CD4-positive, alpha-beta T cell (primary cell): ENCODE measurements around the gene COG2. TPM values are rescaled to one million over a fixed set of nuclear protein-coding genes. Genes with fewer than 3 reads are reported as not detected.

Experiments
- ATAC-seq: fragments of 200-7000 bp; cut with Tn5 transposase; one replicate; pipeline ENCODE4 v1.10.0; 2022; ENCODE audit warnings: mild to moderate bottlenecking; ENCODE audit not compliant: poor library complexity
- CTCF ChIA-PET: fragments of 350-600 bp; sonication (Branson Sonifier 250); formaldehyde crosslinking; loops from one replicate; lab custom pipeline; 2021; ENCODE audit warnings: antibody characterized with exemption, inconsistent platforms; lab: Charles Lee
- POLR2A ChIA-PET: fragments of 350-600 bp; sonication (Branson Sonifier 250); formaldehyde crosslinking; loops from one replicate; lab custom pipeline; 2021; ENCODE audit warnings: antibody characterized with exemption, inconsistent platforms; lab: Charles Lee
- DNase-seq, 14 experiments: peaks; one replicate each; pipeline ENCODE4 v3.0.0-alpha.2; 2013 to 2020; ENCODE audit warnings: mixed read lengths in 2 of 14
- H3K27ac ChIP-seq, 2 donors: one replicate each; pipeline versions ENCODE4 v1.5.1 to v1.7.0; 2013; ENCODE audit warnings: low read length in 2 of 2, low read depth in 1 of 2, mild to moderate bottlenecking in 1 of 2
- H3K27me3 ChIP-seq, 2 experiments: 1 replicate in 1 of 2; 2 replicates in 1 of 2; pipeline versions ENCODE4 v1.6.1 to v1.7.0; 2013; ENCODE audit warnings: low read length in 2 of 2, control low read depth in 1 of 2, mild to moderate bottlenecking in 1 of 2, moderate library complexity in 1 of 2; ENCODE audit not compliant: insufficient read depth in 2 of 2, control insufficient read depth in 1 of 2
- H3K36me3 ChIP-seq: one replicate; pipeline ENCODE4 v1.6.1; 2013; ENCODE audit warnings: low read length, control low read depth; ENCODE audit not compliant: insufficient read depth
- H3K4me1 ChIP-seq: one replicate; pipeline ENCODE4 v1.6.1; 2013; ENCODE audit warnings: low read length, control low read depth; ENCODE audit not compliant: insufficient read depth
- H3K4me3 ChIP-seq: one replicate; pipeline ENCODE4 v1.5.1; 2013; ENCODE audit warnings: mild to moderate bottlenecking, low read length, moderate library complexity
- H3K9me3 ChIP-seq, 2 experiments: 1 replicate in 1 of 2; 2 replicates in 1 of 2; pipeline versions ENCODE4 v1.6.1 to v1.7.0; 2013; ENCODE audit warnings: low read length in 2 of 2, mild to moderate bottlenecking in 2 of 2, control low read depth in 1 of 2, moderate library complexity in 1 of 2; ENCODE audit not compliant: control insufficient read depth in 1 of 2, insufficient read depth in 1 of 2
- H3K27ac Mint-ChIP-seq: one replicate; pipeline ENCODE4 v1.8.0; 2020; ENCODE audit warnings: mixed read lengths
- H3K27me3 Mint-ChIP-seq: one replicate; pipeline ENCODE4 v1.8.0; 2021; ENCODE audit warnings: mixed read lengths
- H3K36me3 Mint-ChIP-seq: one replicate; pipeline ENCODE4 v1.8.0; 2021; ENCODE audit warnings: low read depth, mixed read lengths
- H3K4me1 Mint-ChIP-seq: one replicate; pipeline ENCODE4 v1.8.0; 2021; ENCODE audit warnings: low read depth, mixed read lengths
- H3K4me3 Mint-ChIP-seq: one replicate; pipeline ENCODE4 v1.8.0; 2020; ENCODE audit warnings: mild to moderate bottlenecking, mixed read lengths
- H3K9me3 Mint-ChIP-seq: one replicate; pipeline ENCODE4 v1.8.0; 2020; ENCODE audit warnings: mixed read lengths
- CTCF ChIP-seq: fragments of 200-600 bp; IDR thresholded peaks from one replicate; pipeline ENCODE4 v1.8.0; 2022; ENCODE audit warnings: antibody characterized with exemption, mild to moderate bottlenecking
- intact Hi-C, 2 experiments: fragments of 100-400 bp; cut with DNase I in 1 of 2; cut with micrococcal nuclease in 1 of 2; formaldehyde crosslinking; loops; one replicate each; pipeline versions ENCODE4 v1.15.1 to v1.9.0; 2023 to 2025; cut with DNase I, micrococcal nuclease
- total RNA-seq, 174 experiments: library from RNA in 2 of 174; stranded (reverse) in 2 of 174; gene quantifications; one replicate each; pipeline ENCODE4 v1.2.3 and lab custom pipeline; 2021 to 2026

COG2 gene
- total RNA-seq, 2 experiments from 2014 or later, result 17.3 to 21.4 TPM

GRCh38 chr1:230681599-230681998, 39.3 kb downstream of the COG2 start:
- Mint-ChIP-seq H3K4me3 (no peak overlapping the region), H3K27me3 (no peaks in the 10 kb centered on the region), H3K4me1 (no peaks in the 10 kb centered on the region), H3K36me3 (peaks cover 97% of the 10 kb centered on the region), H3K27ac (no peak overlapping the region), H3K9me3 (no peaks in the 10 kb centered on the region)
- Histone ChIP-seq H3K27ac (no peak overlapping the region), H3K4me1 (no peaks in the 10 kb centered on the region), H3K27me3 (no peaks in the 10 kb centered on the region), H3K4me3 (no peak overlapping the region), H3K9me3 (no peaks in the 10 kb centered on the region), H3K36me3 (peaks cover 88% of the 10 kb centered on the region)
- intact Hi-C loops, result no loop called here
- TF ChIP-seq CTCF, result no peak
- POLR2A ChIA-PET, result no interaction called here
- no peak for DNase-seq
- no peak for ATAC-seq
- CTCF ChIA-PET, result no interaction called here

GRCh38 chr1:230682274-230682673, 40.0 kb downstream of the COG2 start:
- H3K4me1 ChIP-seq, result no peaks in the 10 kb centered on the region
- H3K27me3 ChIP-seq, result no peaks in the 10 kb centered on the region
- peaks cover 97% of the 10 kb centered on the region for H3K36me3 Mint-ChIP-seq
- DNase-seq, result no peak
- no peaks in the 10 kb centered on the region for H3K4me1 Mint-ChIP-seq
- H3K27ac Mint-ChIP-seq, result no peak overlapping the region
- H3K36me3 ChIP-seq, result peaks cover 94% of the 10 kb centered on the region
- H3K4me3 ChIP-seq, result no peak overlapping the region
- ATAC-seq, result no peak
- no peaks in the 10 kb centered on the region for H3K27me3 Mint-ChIP-seq
- ChIA-PET CTCF (no interaction called here), POLR2A (no interaction called here)
- intact Hi-C loops, result no loop called here
- H3K4me3 Mint-ChIP-seq, result no peak overlapping the region
- TF ChIP-seq CTCF, result no peak
- no peak overlapping the region for H3K27ac ChIP-seq
- H3K9me3 ChIP-seq, result no peaks in the 10 kb centered on the region
- H3K9me3 Mint-ChIP-seq, result no peaks in the 10 kb centered on the region

GRCh38 chr1:230682882-230683610, 40.8 kb downstream of the COG2 start:
- Histone ChIP-seq H3K9me3 (no peaks in the 10 kb centered on the region), H3K4me3 (no peak overlapping the region), H3K27me3 (no peaks in the 10 kb centered on the region), H3K27ac (no peak overlapping the region), H3K4me1 (no peaks in the 10 kb centered on the region), H3K36me3 (peaks cover 94% of the 10 kb centered on the region)
- peaks cover 97% of the 10 kb centered on the region for H3K36me3 Mint-ChIP-seq
- no peak overlapping the region for H3K4me3 Mint-ChIP-seq
- intact Hi-C loops, result no loop called here
- no peaks in the 10 kb centered on the region for H3K4me1 Mint-ChIP-seq
- H3K27ac Mint-ChIP-seq, result no peak overlapping the region
- ATAC-seq, result no peak
- DNase-seq, result no peak
- no peaks in the 10 kb centered on the region for H3K27me3 Mint-ChIP-seq
- ChIA-PET POLR2A (no interaction called here), CTCF (no interaction called here)
- TF ChIP-seq CTCF, result no peak
- no peaks in the 10 kb centered on the region for H3K9me3 Mint-ChIP-seq
